Upper lobe of left lung (tissue), 6 donors: ENCODE data around the gene CHST9. TPM values are rescaled to one million over a fixed set of nuclear protein-coding genes. Genes with fewer than 3 reads are reported as not detected.
A peak's percentile ranks its signal among the peaks of the same experiment; 100 is the strongest.
"Not testable (repeated sequence)": the region's sequence is repeated elsewhere in the genome, so short reads cannot be mapped to it uniquely, and the experiment has no call there.

Experiments
- ATAC-seq, 2 donors: fragments of 200-7000 bp; cut with Tn5 transposase; one replicate each; pipeline ENCODE4 v1.9.1; 2022; ENCODE audit warnings: mild to moderate bottlenecking in 2 of 2, moderate library complexity in 2 of 2; ENCODE audit not compliant: low FRiP score in 2 of 2
- DNase-seq, 2 donors: peaks; one replicate each; pipeline ENCODE4 v3.0.0-alpha.2; 2019 to 2020
- H3K27ac ChIP-seq, 4 donors: fragments of 200-600 bp; sonication (generic); one replicate each; pipeline ENCODE4 v1.5.1; 2016 to 2019
- H3K27me3 ChIP-seq, 4 donors: fragments of 200-600 bp; sonication (generic); one replicate each; pipeline ENCODE4 v1.5.1; 2017 to 2019
- H3K36me3 ChIP-seq, 4 donors: fragments of 200-600 bp; sonication (generic); one replicate each; pipeline ENCODE4 v1.5.1; 2016 to 2019
- H3K4me1 ChIP-seq, 4 donors: fragments of 200-600 bp; sonication (generic); one replicate each; pipeline ENCODE4 v1.5.1; 2018 to 2019
- H3K4me3 ChIP-seq, 4 donors: fragments of 200-600 bp; sonication (generic); one replicate each; pipeline ENCODE4 v1.5.1; 2017 to 2019; ENCODE audit warnings: mild to moderate bottlenecking in 2 of 4, moderate library complexity in 1 of 4
- H3K9me3 ChIP-seq, 4 donors: fragments of 200-600 bp; sonication (generic); one replicate each; pipeline ENCODE4 v1.5.1; 2018 to 2019
- CTCF ChIP-seq, 6 experiments: fragments of 450-650 bp in 4 of 6; fragments of 200-600 bp in 2 of 6; sonication (generic) in 2 of 6; IDR thresholded peaks; one replicate each; pipeline ENCODE4 v1.5.1; 2016 to 2019; ENCODE audit warnings: antibody characterized with exemption in 6 of 6
- EP300 ChIP-seq, 4 donors: sonication (generic); formaldehyde crosslinking; IDR thresholded peaks; one replicate each; pipeline ENCODE4 v1.5.1; 2017; ENCODE audit warnings: antibody characterized with exemption in 4 of 4, control low read depth in 2 of 4
- POLR2A ChIP-seq, 4 donors: fragments of 450-650 bp; IDR thresholded peaks; one replicate each; pipeline ENCODE4 v1.5.1; 2016 to 2017; ENCODE audit warnings: antibody characterized with exemption in 4 of 4, mild to moderate bottlenecking in 2 of 4
- POLR2AphosphoS5 ChIP-seq, 2 donors: sonication (generic); formaldehyde crosslinking; IDR thresholded peaks; one replicate each; pipeline ENCODE4 v1.5.1; 2017; ENCODE audit warnings: antibody characterized with exemption in 2 of 2
- WGBS, 2 donors: methylation state at CpG; one replicate each; pipeline ENCODE4 v1.1.5; 2017 to 2018; 5-methylcytosine and 5-hydroxymethylcytosine counted together
- total RNA-seq, 6 donors: library from RNA; depleted of rRNA in 4 of 6; stranded (reverse); fragments of >200 nt in 4 of 6; gene quantifications; one replicate each; pipeline versions ENCODE4 v1.1.0 to v1.2.1, GENCODE V29; 2016 to 2021
- donor health status: DM: no; HTN: no; CAD: no; lungs with moderate emphysema.
- donor health status: DM: no; HTN: yes; CAD: no; lungs with severe emphysema.

Gene CHST9
- total RNA-seq, 6 donors from 2014 or later, result 0.20 to 44.9 (median 2.1) TPM

GRCh38 chr18:26930630-26931029 is 254.5 kb downstream of the CHST9 start:
- ATAC-seq, result no peak
- WGBS, 2 donors, result 46 to 100% methylated on average over 1 of the region's 1 CpG
- Histone ChIP-seq H3K4me3 (no peak overlapping the region), H3K27ac (no peak overlapping the region), H3K4me1 (peaks cover 0 to 15% (median 3%) of the 10 kb centered on the region in 4 donors), H3K27me3 (no peaks in the 10 kb centered on the region), H3K36me3 (no peaks in the 10 kb centered on the region), H3K9me3 (no peaks in the 10 kb centered on the region)
- no peak for TF ChIP-seq CTCF (IDR thresholded peaks at IDR 0.05)
- no peak for TF ChIP-seq POLR2AphosphoS5 (IDR thresholded peaks at IDR 0.05)
- no peak for TF ChIP-seq EP300 (IDR thresholded peaks at IDR 0.05)
- no peak for DNase-seq

GRCh38 chr18:26928670-26929313 is 256.3 kb downstream of the CHST9 start:
- Histone ChIP-seq H3K36me3 (no peaks in the 10 kb centered on the region), H3K27ac (peak overlapping the region; percentile 45 to 64 (median 54)), H3K4me1 (peaks cover 0 to 15% (median 3%) of the 10 kb centered on the region in 4 donors), H3K27me3 (no peaks in the 10 kb centered on the region), H3K9me3 (no peaks in the 10 kb centered on the region), H3K4me3 (no peak overlapping the region)
- TF ChIP-seq POLR2AphosphoS5 (IDR thresholded peaks at IDR 0.05) (peak; percentile 7 to 19), EP300 (IDR thresholded peaks at IDR 0.05) (peak in 2 of 4 donors; percentile 29 to 61), CTCF (IDR thresholded peaks at IDR 0.05) (no peak), POLR2A (IDR thresholded peaks at IDR 0.05) (peak in 1 of 4 donors; percentile 28)
- ATAC-seq (peak; percentile 61 to 91), DNase-seq (peak in 1 of 2 donors; percentile 82)
- 43 to 60% methylated on average over 3 of the region's 3 CpGs for WGBS, 2 donors

DNA sequence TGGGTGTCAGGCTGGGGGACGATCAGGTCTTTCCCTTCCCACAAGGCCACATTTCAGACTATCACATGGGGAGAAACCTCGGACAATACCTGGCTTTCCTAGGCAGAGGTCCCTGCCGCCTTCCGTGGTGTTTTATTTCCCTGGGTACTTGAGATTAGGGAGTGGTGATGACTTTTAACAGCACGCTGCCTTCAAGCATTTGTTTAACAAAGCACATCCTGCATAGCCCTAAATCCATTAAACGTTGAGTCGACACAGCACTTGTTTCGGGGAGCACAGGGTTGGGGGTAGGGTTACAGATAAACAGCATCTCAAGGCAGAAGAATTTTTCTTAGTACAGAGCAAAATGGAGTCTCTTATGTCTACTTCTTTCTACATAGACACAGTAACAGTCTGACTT is 257.3 kb downstream of the CHST9 start:
- ATAC-seq, H3K27me3 ChIP-seq, H3K4me3 ChIP-seq, H3K9me3 ChIP-seq, H3K36me3 ChIP-seq, DNase-seq: not testable (repeated sequence)
- WGBS, 2 donors, result 28 to 29% methylated on average over 8 of the region's 8 CpGs
- Histone ChIP-seq H3K27ac (peak overlapping the region; percentile 45 to 64 (median 54)), H3K4me1 (peaks cover 0 to 15% (median 3%) of the 10 kb centered on the region in 4 donors)

GRCh38 chr18:26926066-26926675 is 258.9 kb downstream of the CHST9 start:
- DNase-seq (no peak), ATAC-seq (no peak)
- Histone ChIP-seq H3K4me3 (no peak overlapping the region), H3K27ac (no peak overlapping the region), H3K4me1 (peaks cover 0 to 15% (median 3%) of the 10 kb centered on the region in 4 donors), H3K27me3 (no peaks in the 10 kb centered on the region), H3K36me3 (no peaks in the 10 kb centered on the region), H3K9me3 (no peaks in the 10 kb centered on the region)
- TF ChIP-seq POLR2A (IDR thresholded peaks at IDR 0.05), result no peak
- no peak for TF ChIP-seq CTCF (IDR thresholded peaks at IDR 0.05)
- no peak for TF ChIP-seq EP300 (IDR thresholded peaks at IDR 0.05)
- TF ChIP-seq POLR2AphosphoS5 (IDR thresholded peaks at IDR 0.05), result no peak
- 68 to 88% methylated on average over 1 of the region's 1 CpG for WGBS, 2 donors

- no peak for ATAC-seq
- no peak for TF ChIP-seq POLR2A (IDR thresholded peaks at IDR 0.05)
- no peak for TF ChIP-seq EP300 (IDR thresholded peaks at IDR 0.05)
- 61 to 73% methylated on average over 3 of the region's 3 CpGs for WGBS, 2 donors
- H3K36me3 ChIP-seq, result no peaks in the 10 kb centered on the region
- no peaks in the 10 kb centered on the region for H3K27me3 ChIP-seq
- no peaks in the 10 kb centered on the region for H3K9me3 ChIP-seq
- no peak for DNase-seq
- H3K4me1 ChIP-seq, result peaks cover 0 to 19% (median 3%) of the 10 kb centered on the region in 4 donors
- no peak overlapping the region for H3K4me3 ChIP-seq
- H3K27ac ChIP-seq, result no peak overlapping the region
Measured at GRCh38 chr18:26925313-26925712, 259.8 kb downstream of the CHST9 start.

GRCh38 chr18:26922313-26922712 is 262.8 kb downstream of the CHST9 start:
- no peak overlapping the region for H3K27ac ChIP-seq
- H3K4me1 ChIP-seq, result peaks cover 0 to 11% (median 3%) of the 10 kb centered on the region in 4 donors
- ATAC-seq (no peak), DNase-seq (no peak)
- H3K4me3 ChIP-seq, result no peak overlapping the region
- TF ChIP-seq POLR2AphosphoS5 (IDR thresholded peaks at IDR 0.05) (no peak), EP300 (IDR thresholded peaks at IDR 0.05) (no peak), POLR2A (IDR thresholded peaks at IDR 0.05) (no peak), CTCF (IDR thresholded peaks at IDR 0.05) (no peak)
- H3K36me3 ChIP-seq, result no peaks in the 10 kb centered on the region
- no peaks in the 10 kb centered on the region for H3K27me3 ChIP-seq
- no peaks in the 10 kb centered on the region for H3K9me3 ChIP-seq
